Neutrophil (primary cell): Measurements from ENCODE around the gene AGAP1.

Experiments
- H3K27ac ChIP-seq: fragments of 200-600 bp; sonication (generic); 2 replicates; pipeline ENCODE4 v1.5.1; 2016; ENCODE audit warnings: mild to moderate bottlenecking, moderate library complexity
- H3K27me3 ChIP-seq: fragments of 200-600 bp; sonication (generic); 2 replicates; pipeline ENCODE4 v1.6.0; 2016; ENCODE audit warnings: mild to moderate bottlenecking
- H3K36me3 ChIP-seq: fragments of 200-600 bp; sonication (generic); 2 replicates; pipeline ENCODE4 v1.5.1; 2017
- H3K4me1 ChIP-seq, 2 experiments: fragments of 200-600 bp in 1 of 2; sonication (generic) in 1 of 2; 1 replicate in 1 of 2; 2 replicates in 1 of 2; pipeline versions ENCODE4 v1.5.1 to v1.6.1; 2013 to 2016; ENCODE audit warnings: low read depth in 1 of 2, low read length in 1 of 2, mild to moderate bottlenecking in 1 of 2, moderate library complexity in 1 of 2; ENCODE audit not compliant: control insufficient read depth in 1 of 2, insufficient read depth in 1 of 2
- H3K4me3 ChIP-seq, 2 experiments: fragments of 200-600 bp in 1 of 2; sonication (generic) in 1 of 2; 1 replicate in 1 of 2; 2 replicates in 1 of 2; pipeline ENCODE4 v1.5.1; 2013 to 2016; ENCODE audit warnings: low read depth in 1 of 2, low read length in 1 of 2, mild to moderate bottlenecking in 1 of 2, moderate library complexity in 1 of 2
- H3K9me3 ChIP-seq: fragments of 200-600 bp; sonication (generic); 2 replicates; pipeline ENCODE4 v1.5.1; 2016
- CTCF ChIP-seq: fragments of 200-600 bp; sonication (generic); IDR thresholded peaks from 2 replicates; pipeline ENCODE4 v1.5.1; 2016; ENCODE audit warnings: antibody characterized with exemption

Gene AGAP1

DNA sequence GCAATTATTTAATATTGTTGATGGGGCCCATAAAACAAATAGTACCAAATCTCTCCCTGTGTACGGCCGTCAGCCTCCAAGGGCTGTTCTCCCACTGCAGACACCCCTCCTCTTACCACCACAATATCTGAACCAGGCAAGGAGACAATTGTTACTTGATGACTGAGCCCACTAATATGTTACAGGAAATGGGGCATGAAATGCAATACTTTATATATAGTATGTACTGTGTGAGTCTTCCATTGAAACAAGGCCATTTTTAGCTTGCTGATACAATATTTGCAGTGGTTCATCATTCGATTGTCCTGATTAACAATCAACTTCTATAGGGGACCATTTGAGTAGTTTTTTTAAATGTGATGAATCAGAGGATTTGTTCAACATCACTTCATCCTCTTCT, 367.0 kb downstream of the AGAP1 start:
- Histone ChIP-seq H3K9me3 (no peaks in the 10 kb centered on the region), H3K4me3 (no peak overlapping the region), H3K27ac (no peak overlapping the region), H3K4me1 (no peaks in the 10 kb centered on the region), H3K27me3 (peaks cover 31% of the 10 kb centered on the region), H3K36me3 (no peaks in the 10 kb centered on the region)
- TF ChIP-seq CTCF, result no peak

GRCh38 chr2:235861383-235861782, 367.5 kb downstream of the AGAP1 start:
- Histone ChIP-seq H3K27ac (no peak overlapping the region), H3K4me3 (no peak overlapping the region), H3K9me3 (no peaks in the 10 kb centered on the region), H3K27me3 (peaks cover 35% of the 10 kb centered on the region), H3K36me3 (no peaks in the 10 kb centered on the region), H3K4me1 (no peaks in the 10 kb centered on the region)
- TF ChIP-seq CTCF, result no peak

DNA sequence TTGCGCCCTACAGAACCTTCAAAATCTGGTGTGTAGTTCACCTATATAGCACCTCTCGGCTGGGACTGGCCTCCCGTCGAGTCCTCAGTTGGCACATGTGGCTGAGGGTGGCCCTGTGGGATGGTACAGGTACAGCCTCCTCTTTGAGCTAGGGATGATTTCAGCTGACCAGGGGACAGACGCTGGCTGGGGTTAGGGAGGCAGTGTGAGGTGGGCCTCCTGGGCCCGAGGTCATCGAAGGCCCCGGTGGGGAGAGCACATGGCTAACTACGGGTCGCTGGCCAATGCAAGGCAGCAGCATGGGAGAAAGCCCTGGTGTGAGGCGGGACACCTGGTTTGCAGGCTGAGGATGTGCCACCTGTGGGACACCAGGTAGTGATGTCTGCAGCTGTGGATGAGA, 369.6 kb downstream of the AGAP1 start:
- H3K9me3 ChIP-seq, result no peaks in the 10 kb centered on the region
- H3K27me3 ChIP-seq, result peaks cover 39% of the 10 kb centered on the region
- H3K36me3 ChIP-seq, result no peaks in the 10 kb centered on the region
- H3K4me1 ChIP-seq, result no peaks in the 10 kb centered on the region
- H3K4me3 ChIP-seq, result no peak overlapping the region
- TF ChIP-seq CTCF, result no peak
- H3K27ac ChIP-seq, result no peak overlapping the region

DNA sequence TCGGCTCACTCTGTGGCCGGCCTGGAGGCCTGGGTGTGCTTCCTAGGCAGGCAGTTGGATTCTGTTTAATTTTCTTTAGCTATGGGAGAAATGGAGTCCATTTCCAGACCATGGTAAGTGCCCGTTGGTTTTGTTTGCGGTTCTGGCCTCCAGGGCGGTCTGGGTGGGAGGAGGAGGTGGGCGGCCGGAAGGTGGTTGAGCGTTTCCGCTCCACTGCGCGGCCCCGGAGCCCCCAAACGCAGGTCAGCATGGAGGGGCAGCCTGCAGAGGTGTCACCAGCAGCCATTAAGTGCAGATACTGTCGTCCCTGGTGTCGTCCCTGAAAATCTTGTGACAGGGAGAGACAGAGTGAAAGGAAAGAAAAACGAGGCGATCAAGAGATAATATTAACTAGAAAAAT, 370.5 kb downstream of the AGAP1 start:
- Histone ChIP-seq H3K9me3 (no peaks in the 10 kb centered on the region), H3K27ac (no peak overlapping the region), H3K4me1 (no peaks in the 10 kb centered on the region), H3K27me3 (peaks cover 39% of the 10 kb centered on the region), H3K36me3 (no peaks in the 10 kb centered on the region), H3K4me3 (no peak overlapping the region)
- TF ChIP-seq CTCF, result no peak

GRCh38 chr2:235864733-235865515, 371.1 kb downstream of the AGAP1 start:
- no peak for TF ChIP-seq CTCF
- no peaks in the 10 kb centered on the region for H3K9me3 ChIP-seq
- H3K27ac ChIP-seq, result no peak overlapping the region
- H3K4me1 ChIP-seq, result no peaks in the 10 kb centered on the region
- no peaks in the 10 kb centered on the region for H3K36me3 ChIP-seq
- no peak overlapping the region for H3K4me3 ChIP-seq
- peaks cover 39% of the 10 kb centered on the region for H3K27me3 ChIP-seq
